Stimulated activated CD4-positive, alpha-beta T cell treated with anti-CD3 and anti-CD28 coated beads, Interleukin-2, amount 100 ng/mL, for 48 hours (primary cell): ENCODE data around the gene CLDN6.

ENCODE experiments used
- DNase-seq, 2 donors: peaks; one replicate each; pipeline ENCODE4 v3.0.0-alpha.2; 2020

CLDN6 gene

DNA sequence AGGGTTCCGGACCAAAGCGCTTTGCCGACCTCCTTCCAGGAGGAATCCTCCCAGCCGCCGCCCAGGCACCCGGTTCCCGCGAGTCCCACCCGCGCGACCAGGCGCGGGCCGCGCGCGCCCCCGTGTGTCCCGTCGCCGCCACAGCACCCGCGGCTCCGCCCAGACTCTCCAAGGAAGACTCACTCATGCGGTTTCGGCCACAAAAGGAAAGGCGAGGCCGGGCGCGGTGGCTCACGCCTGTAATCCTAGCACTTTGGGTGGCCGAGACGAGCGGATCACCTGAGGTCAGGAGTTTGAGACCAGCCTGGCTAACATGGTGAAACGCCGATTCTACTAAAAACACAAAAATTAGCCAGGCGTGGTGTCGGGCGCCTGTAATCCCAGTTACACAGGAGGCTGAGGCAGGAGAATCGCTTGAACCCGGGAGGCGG lies 34.3 kb downstream of the CLDN6 start:
- peak; percentile 76 to 84 for DNase-seq

DNA sequence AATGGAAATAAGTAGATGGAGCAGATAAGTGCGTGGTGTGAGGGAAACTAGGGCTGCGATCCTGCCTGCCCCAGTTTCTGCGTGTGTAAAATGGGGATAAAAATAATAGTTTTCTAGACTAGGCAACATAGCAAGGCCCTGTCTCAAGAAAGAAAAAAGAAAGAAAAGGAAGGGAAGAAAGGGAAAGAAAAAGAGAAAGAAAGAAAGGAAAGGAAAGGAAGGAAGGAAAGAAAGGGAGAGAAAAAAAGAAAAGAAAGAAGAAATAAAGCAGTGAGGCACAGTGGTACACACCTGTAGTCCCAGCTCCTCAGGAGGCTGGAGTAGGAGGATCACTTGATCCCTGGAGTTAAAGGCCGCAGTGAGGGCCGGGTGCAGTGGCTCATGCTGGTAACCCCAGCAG lies 35.6 kb downstream of the CLDN6 start:
- no peak for DNase-seq

DNA sequence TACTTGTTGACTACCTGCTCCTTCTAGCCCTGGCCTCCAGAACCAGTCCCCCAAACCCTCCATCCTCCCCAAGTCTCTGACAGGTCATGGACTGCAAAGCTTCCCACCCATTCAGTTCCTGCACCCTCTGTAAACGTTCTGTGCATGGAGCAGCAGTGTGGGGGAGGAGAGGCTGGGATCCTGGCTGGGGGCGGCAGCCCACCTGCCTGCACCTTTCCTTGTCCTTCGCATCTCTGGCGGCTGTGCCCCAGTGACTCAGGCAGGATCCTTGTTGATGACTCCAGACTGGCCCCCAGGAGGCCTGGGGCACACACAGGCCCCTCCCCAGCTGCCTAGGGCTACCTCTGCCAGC lies 36.1 kb downstream of the CLDN6 start:
- no peak for DNase-seq

DNA sequence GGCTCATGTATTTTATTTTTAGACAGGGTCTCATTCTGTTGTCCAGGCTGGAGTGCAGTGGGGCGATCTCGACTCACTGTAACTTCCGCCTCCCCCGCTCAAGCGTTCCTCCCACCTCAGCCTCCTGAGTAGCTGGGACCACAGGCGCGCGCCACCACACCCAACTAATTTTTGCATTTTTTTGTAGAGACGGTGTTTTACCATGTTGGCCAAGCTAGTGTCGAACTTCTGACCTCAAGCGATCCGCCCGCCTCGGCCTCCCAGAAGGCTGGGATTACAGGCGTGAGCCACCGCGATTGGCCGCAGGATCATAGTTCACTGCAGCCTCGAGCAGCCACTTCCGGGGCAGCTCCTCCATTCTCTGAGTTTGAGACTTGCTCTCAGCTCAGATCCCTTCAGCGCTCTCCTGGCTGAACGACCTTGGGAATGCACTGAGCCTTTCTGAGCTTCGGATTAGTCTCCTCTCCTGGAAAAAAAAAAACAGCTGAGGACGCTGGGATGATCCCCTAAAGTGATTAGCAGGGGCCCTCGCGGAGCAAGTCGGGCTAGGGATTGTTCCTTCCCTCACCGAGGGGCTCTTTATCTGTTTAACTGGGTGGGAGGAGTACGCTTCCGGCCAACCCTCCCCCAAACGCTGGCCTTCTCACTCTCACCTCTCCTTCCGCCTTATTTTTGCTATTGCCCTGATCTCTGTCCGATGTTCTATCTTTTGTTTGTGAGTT lies 36.6 kb downstream of the CLDN6 start:
- DNase-seq: no peak

DNA sequence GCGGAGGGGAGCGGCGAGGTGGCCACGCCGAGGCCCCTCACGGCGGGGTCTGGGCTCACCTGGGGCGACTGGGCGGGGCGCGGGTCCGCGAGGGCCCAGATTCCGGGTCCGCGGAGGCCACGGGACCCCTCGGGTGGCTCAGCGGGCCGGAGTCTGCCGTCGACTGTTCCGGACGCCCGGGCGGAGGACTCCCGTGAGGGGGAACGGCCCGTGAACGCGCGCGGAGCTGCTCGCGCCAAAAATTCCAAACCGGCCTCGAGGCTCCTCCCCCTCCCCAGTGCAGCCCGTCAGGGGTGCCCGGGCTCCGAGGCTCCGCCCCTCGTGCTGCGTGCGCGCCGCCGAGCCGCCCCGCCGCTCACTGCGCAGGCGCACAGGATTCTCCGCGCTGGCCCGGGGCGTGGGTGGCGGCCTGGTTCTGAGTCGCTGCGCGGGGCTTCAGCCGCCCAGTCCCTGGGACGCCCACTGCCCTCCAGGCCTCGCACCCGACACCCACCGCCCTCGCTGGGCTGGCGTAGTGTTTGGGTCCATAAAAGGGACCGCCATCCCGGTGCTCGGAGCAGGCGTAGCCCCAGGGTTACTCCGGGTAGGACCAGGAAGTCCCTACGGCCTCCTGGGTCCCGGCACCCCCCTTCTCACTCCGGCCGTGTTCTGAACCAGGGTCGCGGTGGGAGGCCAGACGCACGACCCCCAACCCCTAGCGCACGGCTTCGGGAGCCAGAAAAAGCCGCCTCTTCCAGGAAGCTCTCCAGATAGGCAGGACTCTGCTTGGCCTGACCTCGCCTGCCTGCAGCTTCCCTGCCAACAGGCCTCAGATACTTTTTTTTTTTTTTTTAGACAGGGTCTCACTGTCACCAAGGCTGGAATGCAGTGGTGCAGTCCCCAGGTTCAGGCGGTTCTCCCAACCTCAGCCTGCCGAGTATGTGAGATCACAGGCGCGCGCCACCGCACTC lies 37.5 kb downstream of the CLDN6 start, which contains the start of gene PKMYT1:
TSS of gene PKMYT1 (minus strand) at position 220 of the 950 bp plus-strand sequence. CDS start 789 bp downstream, outside the sequence.
- peak; percentile 96 to 98 for DNase-seq

DNA sequence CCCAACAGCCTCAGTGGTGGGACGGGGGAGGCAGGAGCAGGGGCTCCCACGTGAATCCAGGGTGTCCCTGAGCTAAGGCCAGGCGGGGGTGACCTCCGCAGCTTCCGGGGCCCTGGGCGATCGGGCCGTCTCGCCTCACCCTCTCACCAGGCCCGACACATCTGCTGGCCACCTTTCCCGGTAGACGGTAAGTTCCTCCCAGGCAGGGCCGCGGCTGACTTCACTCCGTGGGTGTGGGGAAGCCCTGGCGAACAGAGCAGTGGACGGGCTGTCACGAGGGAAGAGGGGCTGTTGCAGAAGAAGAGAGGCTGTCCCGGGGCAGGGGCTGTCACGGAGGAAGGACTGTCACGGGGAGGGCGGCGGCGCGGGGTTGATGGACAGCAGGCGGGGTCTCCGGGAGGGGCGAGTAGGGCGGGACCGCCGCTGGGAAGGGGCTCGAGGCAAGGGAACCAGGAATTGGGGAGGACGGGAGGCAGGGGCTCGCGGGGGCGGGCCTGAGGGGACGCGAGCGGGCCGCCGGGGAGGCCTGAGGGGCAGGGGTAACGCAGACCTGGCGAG lies 38.2 kb downstream of the CLDN6 start:
- DNase-seq: no peak

DNA sequence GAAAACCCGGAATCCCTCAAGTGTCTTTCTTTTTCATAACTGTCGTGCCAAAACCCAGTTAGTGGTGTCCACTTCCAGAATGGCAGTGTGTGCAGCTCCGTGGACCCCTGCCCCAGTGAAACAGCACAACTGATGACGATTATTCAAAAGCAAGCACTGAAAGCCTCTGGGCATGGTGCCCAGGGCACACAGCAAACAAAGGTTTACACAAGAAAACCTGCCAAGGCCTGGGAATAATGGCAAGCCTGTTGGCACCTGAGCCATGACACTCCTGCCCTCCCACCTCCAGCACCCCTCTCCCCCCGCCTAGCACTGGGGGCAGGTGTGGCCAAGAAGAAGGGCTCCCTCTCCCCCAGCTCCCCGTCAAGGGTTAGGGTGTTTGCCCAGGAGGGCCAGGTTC lies 40.5 kb downstream of the CLDN6 start:
- no peak for DNase-seq

DNA sequence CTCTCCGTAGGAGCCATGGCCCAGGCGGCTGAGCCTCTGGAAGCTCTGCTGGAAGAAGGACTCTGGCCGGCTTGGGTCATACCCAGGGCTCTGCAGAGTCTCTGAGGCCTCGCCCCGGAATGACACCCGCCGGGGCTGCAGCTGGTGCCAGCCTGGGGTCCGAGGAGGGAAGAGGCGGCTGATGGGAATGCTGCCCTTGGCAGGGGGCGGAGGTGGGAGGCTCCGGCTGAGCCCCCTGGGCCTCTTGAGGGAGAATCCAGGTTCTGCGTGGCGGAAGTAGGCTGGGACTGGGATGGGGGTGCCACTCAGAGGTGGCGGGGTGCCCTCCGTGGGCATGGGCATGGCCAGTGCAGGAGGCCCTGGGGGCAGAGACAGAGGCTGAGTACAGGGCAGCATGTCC lies 41.3 kb downstream of the CLDN6 start:
- DNase-seq: no peak

DNA sequence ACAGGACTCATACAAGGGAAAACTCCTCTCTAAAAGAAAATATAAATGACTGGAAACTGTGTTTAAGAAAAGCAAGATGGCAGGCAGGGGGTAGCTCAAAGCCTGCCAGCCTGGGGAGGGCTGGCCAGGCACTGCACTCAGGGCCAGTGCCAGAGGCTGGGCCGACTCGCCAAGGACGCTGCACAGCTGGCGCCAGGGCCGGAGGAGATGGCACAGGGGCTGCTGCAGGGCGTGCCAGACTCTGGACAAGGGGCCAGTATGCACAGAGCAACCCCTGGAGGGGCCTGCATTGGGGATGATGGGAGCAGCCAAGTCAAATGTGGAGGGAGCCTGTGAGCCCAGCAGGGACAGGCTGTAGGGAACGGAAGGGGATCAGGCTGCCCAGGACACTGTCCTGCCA lies 41.8 kb downstream of the CLDN6 start:
- no peak for DNase-seq

DNA sequence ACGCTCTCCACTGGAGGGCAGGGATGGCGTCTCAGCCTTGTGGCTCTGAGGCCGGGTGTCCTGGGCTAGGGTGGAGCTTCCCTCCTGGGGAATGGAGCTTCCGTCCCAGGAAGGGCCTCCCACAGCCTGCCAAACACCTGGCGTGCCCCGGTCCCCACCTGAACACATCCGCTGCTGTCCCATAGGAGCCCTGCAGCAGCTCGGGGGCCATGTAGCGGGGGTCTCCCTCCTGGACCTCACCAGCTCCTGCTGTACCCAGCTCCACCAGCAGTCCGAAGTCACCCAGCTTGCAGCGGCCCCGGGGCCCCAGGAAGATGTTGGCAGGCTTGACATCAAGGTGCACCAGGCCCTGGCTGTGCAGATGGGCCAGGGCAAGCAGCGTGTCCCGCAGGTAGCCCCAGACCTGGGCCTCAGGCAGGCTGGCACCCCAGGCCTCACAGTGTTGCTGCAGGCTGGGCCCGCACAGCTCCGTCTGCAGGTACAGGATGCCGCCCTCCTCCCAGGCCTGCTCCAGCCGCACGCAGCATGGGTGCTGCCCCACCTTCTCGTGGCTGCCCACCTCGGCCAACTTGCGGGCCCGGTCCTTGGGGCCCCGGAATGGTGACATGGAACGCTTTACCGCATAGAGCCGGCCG lies 42.7 kb downstream of the CLDN6 start:
- no peak for DNase-seq

DNA sequence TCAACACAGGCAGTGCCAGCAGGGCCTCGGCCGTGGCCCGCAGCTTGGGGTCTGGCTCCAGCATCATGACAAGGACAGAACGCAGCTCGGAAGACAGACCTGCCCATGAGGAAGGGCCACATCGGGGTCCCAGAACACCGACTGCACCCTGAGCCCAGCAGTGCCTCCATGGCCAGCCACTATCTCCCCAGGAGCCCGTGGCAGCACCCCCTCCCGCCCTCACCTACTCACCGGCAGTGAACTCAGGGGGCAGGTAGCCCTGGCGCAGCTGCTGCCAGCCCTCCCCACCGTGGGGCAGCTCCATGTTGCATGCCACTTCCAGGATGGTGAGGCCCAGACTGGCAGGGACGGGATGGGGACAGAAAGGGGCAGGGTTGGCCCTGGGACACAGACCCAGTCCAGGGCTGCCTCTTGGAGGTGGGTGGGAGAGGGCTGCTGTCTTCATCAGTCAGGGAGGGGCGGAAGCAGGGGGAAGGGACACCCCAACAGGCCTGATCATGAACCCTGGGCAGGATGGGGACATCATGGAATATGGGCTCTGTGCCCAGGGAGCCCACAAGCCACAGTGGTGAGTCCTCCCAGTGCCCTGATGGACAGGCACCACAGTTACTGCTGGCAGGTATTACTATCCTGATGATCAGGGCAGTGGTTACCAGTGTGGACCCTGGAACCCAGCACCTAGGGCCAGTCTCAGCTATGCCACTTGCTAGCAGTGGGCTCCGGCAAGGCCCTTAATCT lies 43.5 kb downstream of the CLDN6 start:
- DNase-seq: no peak

DNA sequence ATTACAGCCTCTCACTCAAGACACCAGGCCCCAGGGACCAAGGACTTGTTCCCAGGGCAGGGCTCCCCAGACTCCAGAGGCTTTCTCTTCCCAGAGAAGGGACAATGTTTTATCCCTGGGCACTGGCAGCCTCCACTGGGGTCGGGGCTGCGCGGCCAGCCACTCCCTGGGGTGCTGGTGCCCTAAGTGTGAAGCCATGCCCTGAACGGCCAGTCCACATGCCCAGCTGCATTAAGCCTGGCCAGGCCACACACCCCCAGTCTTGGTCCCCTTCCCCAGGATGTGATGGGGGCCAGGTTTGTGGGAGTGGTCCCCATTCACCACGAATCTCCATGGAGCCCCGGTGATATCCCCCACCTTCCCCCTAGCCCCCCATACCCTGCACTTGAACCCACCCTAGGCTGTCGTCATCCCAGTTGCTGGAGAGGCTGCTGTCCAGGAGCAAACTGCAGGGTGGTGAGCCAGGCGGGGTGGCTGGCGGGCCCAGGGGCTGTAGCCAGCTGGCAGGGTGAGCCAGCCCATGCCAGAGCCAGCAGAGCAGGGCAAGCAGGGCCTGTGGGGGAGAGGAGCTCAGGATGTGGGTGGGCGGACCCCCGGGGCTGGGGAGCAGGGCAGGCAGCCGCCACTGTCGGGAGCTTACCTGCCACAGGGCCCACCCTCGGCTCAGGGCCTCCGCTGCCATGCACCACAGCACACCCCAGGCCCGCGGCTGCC lies 44.2 kb downstream of the CLDN6 start:
- DNase-seq: no peak

DNA sequence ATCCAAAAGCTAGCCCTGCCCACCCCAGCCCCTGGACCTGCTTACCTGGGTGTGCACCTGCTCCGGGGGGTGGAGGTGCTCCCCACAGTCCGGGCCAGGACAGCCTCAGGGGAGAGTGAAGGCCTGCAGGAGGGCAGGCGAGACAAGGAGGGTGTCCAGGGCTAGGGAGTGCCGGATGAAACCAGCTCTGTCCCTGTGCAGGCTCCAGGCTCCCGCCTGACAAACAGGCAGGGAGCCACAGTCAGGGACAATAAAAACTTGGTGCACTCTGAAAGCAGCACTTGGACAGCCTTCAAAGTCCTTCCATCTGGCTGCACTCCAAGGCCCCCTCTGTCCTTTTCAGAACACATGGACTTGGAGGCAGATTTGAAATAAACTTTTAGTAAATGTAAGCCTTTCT lies 44.9 kb downstream of the CLDN6 start:
- DNase-seq: no peak

DNA sequence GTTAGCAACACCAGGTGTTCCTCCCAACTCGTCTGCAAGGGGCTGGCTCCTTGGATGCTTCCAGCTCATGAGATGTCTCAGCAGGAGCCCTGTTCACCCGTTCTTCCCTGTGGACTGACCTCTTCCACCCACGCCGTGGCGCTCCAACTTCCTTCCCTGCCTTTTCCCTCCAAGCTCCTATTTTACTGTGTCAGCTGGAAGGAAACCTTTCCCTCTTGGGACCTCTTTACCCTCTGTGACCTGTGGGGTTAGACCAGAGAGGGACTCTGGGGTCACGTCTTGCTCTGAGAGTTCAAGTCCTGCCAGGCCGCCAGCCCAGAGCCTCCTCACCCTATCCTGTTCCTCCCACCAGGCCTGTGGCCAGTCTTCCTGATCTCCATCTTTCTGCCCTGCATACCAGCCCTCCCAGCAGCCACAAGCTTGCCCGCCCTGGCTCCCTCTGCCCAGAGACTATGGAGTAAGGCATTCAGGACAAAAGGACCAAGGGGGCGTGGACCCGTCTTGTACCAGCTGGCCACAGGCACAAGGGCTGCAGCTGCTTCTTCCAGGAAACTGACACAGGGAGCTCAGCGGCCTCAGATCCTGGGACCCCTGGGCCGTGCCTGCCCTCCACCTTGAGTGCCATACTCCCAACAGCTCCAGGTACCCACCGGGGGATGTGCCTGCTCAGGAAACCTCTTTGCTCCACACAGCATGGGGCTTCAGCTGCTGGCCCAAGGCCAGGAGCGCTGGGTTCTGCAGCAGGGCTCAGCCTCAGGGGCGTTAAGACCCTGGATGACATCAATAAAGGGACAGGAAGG lies 45.8 kb downstream of the CLDN6 start:
- no peak for DNase-seq

DNA sequence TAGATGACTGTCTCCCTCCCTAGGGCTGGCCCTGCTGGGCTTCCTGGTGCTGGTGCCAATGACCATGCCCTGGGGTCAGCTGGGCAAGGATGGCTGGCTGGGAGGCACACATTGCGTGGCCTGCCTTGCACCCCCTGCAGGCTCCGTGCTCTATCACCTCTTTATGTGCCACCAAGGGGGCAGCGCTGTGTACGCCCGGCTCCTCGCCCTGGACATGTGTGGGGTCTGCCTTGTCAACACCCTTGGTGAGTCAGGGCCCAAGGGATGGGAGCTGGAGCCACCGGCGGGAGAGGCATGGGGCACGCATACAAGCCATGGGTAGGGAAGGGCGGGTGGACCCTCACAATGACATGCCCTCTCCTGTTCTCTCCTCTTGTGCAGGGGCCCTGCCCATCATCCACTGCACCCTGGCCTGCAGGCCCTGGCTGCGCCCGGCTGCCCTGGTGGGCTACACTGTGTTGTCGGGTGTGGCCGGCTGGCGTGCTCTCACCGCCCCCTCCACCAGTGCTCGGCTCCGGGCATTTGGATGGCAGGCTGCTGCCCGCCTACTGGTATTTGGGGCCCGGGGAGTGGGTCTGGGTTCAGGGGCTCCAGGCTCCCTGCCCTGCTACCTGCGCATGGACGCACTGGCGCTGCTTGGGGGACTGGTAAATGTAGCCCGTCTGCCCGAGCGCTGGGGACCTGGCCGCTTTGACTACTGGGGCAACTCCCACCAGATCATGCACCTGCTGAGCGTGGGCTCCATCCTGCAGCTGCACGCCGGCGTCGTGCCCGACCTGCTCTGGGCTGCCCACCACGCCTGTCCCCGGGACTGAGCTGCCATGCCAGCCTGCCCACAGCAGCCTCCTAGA lies 46.6 kb downstream of the CLDN6 start:
- no peak for DNase-seq

DNA sequence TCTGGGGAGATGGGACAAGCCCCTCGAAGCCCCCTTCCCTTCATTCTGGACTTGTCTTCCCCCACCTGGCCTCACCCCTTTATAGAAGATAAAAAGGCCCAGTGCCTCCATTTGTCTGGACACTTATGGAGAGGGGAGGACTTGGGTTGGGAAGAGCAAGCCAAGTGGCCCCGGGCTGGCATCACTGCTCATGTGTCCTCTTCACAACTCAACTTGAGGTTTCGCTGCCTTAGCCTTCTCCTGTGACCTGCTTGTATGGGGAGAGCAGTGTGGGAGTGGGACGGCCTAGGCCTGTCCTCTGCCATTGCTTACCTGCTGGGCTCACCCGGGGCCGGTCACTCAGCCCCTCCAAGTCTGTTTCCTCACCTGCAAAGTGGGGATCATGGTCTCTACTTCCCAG lies 47.4 kb downstream of the CLDN6 start:
- DNase-seq: no peak

DNA sequence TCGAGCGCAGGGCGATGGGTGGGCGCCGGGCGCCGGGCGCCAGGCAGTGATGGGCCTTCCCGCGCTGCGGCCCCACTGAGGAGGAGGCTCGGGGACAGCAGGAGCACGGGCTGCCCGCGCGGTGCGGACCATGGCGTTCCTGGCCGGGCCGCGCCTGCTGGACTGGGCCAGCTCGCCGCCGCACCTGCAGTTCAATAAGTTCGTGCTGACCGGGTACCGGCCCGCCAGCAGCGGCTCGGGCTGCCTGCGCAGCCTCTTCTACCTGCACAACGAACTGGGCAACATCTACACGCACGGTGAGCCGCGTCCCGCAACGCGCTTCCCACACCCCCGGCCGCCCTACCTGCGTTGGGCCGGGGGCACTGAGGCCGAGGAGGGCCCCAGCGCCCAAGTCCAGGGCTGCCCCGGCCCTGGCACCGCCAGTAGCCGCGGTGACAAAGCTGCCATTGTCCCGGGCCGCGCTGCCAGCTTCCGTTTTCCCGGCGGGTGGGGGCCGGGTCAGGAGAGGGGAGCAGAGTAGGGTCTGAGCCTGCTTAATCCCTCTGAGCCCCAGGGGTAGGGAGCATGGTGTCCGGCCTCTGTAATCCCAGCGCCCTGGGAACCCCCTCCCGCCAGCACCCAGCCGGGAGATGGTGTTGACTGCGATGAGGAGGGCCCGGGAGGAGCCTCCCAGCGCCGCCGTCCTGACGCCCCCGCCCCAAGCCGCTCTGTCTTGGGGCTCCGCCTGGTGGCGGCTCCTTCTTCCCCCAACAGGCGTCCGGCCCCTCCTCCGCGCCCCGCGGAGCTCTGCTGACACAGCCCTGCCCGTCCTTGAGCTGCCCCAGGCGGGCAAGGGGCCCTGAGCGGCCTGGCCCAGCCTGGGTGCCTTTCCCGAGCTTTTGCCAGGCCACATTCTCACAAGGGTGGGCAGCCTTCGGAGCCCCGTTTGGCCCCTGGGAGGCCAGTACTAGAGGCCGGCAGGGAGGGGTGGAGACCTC lies 48.1 kb downstream of the CLDN6 start:
- DNase-seq: peak; percentile 79 to 81

DNA sequence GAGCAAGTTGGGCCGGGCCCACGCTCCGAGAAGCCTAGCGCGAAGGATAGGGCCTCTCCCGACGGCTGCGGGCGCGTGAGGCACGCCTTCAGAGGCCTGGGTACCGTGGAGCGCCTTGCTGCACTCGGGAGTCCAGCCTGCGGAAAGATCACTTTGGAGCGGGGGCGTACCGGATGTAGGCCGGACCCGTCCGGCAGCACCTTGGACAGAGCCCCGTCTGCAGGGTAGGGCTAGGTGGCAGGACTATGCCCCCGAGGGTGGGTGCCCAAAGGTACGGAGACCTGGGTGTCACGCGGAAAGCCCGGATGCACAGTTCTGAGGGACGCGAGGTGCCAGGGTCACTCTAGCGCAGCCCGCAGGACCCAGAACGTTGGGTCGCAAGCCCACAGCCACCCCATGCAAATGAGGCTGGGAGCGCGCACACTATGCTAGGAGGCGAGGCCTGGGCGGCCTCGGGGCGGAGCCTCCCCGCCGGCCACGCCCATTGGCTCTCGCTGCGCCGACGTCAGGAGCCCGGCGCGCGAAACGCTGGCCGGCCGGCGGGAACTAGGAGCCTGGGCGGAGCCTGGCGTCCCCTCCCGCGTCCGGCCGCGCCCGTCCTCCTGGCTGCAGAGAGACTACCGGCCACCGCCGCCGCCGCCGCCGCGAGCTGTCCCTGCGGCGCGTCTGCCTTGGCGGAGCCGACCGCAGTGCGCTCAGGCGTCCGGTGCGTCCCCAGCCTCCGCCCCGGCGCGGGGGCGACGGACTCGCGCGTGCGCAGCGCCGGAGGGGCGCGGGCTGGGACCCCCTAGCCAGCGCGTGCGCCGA lies 49.0 kb downstream of the CLDN6 start, which contains the start of gene PAQR4:
TSS of gene PAQR4 (plus strand) at position 611 of the 807 bp plus-strand sequence. CDS start 327 bp downstream, outside the sequence.
- peak; percentile 73 to 87 for DNase-seq
